ENCODE measurements around the gene PIMREG. TPM values are rescaled to one million over a fixed set of nuclear protein-coding genes. Genes with fewer than 3 reads are reported as not detected.

The PIMREG gene
- polyA plus RNA-seq, 2 of the 4 experiments (the other 2 are of a cell fraction) = 26.3 to 28.9 TPM

GRCh38 chr17:6398955-6399354, 45.3 kb upstream of the PIMREG start:
- ChIA-PET CTCF (interaction anchor here (0.9 to 1.6 kb wide), 5 partner anchors 13 to 807 kb away, joined by 3 to 4 read pairs (median 3); no protein-coding TSS in a partner anchor), POLR2A (interaction anchor here (0.5 kb wide), 1 partner anchor 124 kb away, joined by 3 read pairs; no protein-coding TSS in a partner anchor)
- no peak for ATAC-seq
- no peak for DNase-seq (ENCODE audit: low read depth in 1 of 2, low spot score in 1 of 2)
- no peak overlapping the region for H3K27ac ChIP-seq
- peak; percentile 28 for FAIRE-seq
- no peak overlapping the region for H3K4me2 ChIP-seq
- peaks cover 18% of the 10 kb centered on the region for H3K9me3 ChIP-seq
- 3% methylated on average over 2 of the region's 2 CpGs for WGBS (ENCODE audit: missing lambda C conversion rate)
- no peak for TF ChIP-seq HEYL (CRISPR knock-in tag; IDR thresholded peaks at IDR 0.05)
- no peak for TF ChIP-seq ZNF302 (CRISPR knock-in tag; IDR thresholded peaks at IDR 0.05)
- TF ChIP-seq MAFK (IDR thresholded peaks at IDR 0.05; ENCODE audit: partially characterized antibody) = peak; percentile 37
- TF ChIP-seq RFX5 (IDR thresholded peaks at IDR 0.05) = no peak
- no peak for TF ChIP-seq ZSCAN20 (CRISPR knock-in tag; IDR thresholded peaks at IDR 0.05)
- TF ChIP-seq NFE2L2 (conservative IDR thresholded peaks at IDR 0.05; ENCODE audit: low read length) = peak; percentile 87
- no peak for TF ChIP-seq POLR2AphosphoS2 (conservative IDR thresholded peaks at IDR 0.05; ENCODE audit: low read length)
- no peaks in the 10 kb centered on the region for H3K4me1 ChIP-seq
- H3K4me3 ChIP-seq = no peak overlapping the region

- Histone ChIP-seq H3K4me1 (no peaks in the 10 kb centered on the region), H3K27ac (no peak overlapping the region), H3K4me2 (no peak overlapping the region), H3K4me3 (no peak overlapping the region), H3K9me3 (peaks cover 18% of the 10 kb centered on the region)
- ChIA-PET POLR2A (interaction anchor here (0.6 kb wide), 1 partner anchor 34 kb away, joined by 4 read pairs; no protein-coding TSS in a partner anchor), CTCF (interaction anchor here (0.9 to 3.7 kb wide), 4 partner anchors 9 to 810 kb away, joined by 3 to 17 read pairs (median 8); no protein-coding TSS in a partner anchor)
- DNase-seq (ENCODE audit: low read depth in 1 of 2, low spot score in 1 of 2) = no peak
- ATAC-seq = no peak
- FAIRE-seq = no peak
- 36% methylated on average over 6 of the region's 6 CpGs for WGBS (ENCODE audit: missing lambda C conversion rate)
- TF ChIP-seq RNF2 (IDR thresholded peaks at IDR 0.05; ENCODE audit: borderline replicate concordance, low read depth) (no peak), ESRRA (IDR thresholded peaks at IDR 0.05; ENCODE audit: borderline replicate concordance, low read length) (no peak), FOXS1 (CRISPR knock-in tag; IDR thresholded peaks at IDR 0.05) (no peak), CBX2 (IDR thresholded peaks at IDR 0.05; ENCODE audit: borderline replicate concordance, low read depth) (no peak), JUN (IDR thresholded peaks at IDR 0.05) (no peak), TP53 (CRISPR knock-in tag; IDR thresholded peaks at IDR 0.05) (no peak), CHD2 (IDR thresholded peaks at IDR 0.05; ENCODE audit: low read length, partially characterized antibody) (no peak), CHD4 (IDR thresholded peaks at IDR 0.05; ENCODE audit: borderline replicate concordance) (no peak), SREBF2 (IDR thresholded peaks at IDR 0.05) (no peak), PHF8 (IDR thresholded peaks at IDR 0.05; ENCODE audit: borderline replicate concordance, low read depth) (no peak), ZNF302 (CRISPR knock-in tag; IDR thresholded peaks at IDR 0.05) (no peak), FOSB (CRISPR knock-in tag; IDR thresholded peaks at IDR 0.05) (no peak), EHMT2 (IDR thresholded peaks at IDR 0.05; ENCODE audit: low read depth) (no peak), NR3C1 (IDR thresholded peaks at IDR 0.05) (no peak), E2F6 (IDR thresholded peaks at IDR 0.05; ENCODE audit: borderline replicate concordance, low read depth) (no peak), PBX3 (IDR thresholded peaks at IDR 0.05) (no peak), RAD21 (conservative IDR thresholded peaks at IDR 0.05 in 1 of 2, IDR thresholded peaks at IDR 0.05 in 1 of 2) (no peak)
- TF ChIP-seq, protein P1, sequence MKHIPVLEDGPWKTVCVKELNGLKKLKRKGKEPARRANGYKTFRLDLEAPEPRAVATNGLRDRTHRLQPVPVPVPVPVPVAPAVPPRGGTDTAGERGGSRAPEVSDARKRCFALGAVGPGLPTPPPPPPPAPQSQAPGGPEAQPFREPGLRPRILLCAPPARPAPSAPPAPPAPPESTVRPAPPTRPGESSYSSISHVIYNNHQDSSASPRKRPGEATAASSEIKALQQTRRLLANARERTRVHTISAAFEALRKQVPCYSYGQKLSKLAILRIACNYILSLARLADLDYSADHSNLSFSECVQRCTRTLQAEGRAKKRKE (CRISPR knock-in tag; IDR thresholded peaks at IDR 0.05; ENCODE audit: low read depth) = no peak
Observed at GRCh38 chr17:6402258-6402657, 42.0 kb upstream of the PIMREG start.

Measured in A549 (cell line).